ENCODE results near the gene ZNF74.
"Not testable (repeated sequence)": the region's sequence is repeated elsewhere in the genome, so short reads cannot be mapped to it uniquely, and the experiment has no call there.

Gene ZNF74

DNA sequence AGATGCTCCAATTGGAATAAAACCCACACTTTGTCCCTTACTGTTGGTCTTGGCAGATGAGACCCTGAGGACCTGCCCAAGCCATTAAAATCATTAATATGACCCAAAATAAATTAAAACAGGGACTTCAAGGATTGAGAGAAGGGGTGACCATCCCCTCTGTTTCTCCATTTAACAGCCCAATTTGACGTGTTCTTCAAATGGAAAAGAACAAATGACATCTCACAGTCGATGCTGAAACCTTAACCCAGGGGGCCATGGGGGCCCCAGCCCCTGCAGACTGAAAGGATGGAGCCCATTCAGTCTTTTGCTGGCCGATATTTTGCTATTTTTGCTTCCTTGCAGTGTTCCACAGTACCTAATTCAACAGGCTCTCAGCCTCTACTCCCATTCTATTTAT lies 20.5 kb downstream of the ZNF74 start:
- Histone ChIP-seq H3K4me1 (ENCODE audit: control insufficient read depth in 1 of 2, insufficient read depth in 1 of 2, low read depth in 1 of 2, low read length in 1 of 2) (peaks cover 6 to 7% of the 10 kb centered on the region in 2 experiments), H3K27me3 (peaks cover 4% of the 10 kb centered on the region)
- TF ChIP-seq, protein P1, sequence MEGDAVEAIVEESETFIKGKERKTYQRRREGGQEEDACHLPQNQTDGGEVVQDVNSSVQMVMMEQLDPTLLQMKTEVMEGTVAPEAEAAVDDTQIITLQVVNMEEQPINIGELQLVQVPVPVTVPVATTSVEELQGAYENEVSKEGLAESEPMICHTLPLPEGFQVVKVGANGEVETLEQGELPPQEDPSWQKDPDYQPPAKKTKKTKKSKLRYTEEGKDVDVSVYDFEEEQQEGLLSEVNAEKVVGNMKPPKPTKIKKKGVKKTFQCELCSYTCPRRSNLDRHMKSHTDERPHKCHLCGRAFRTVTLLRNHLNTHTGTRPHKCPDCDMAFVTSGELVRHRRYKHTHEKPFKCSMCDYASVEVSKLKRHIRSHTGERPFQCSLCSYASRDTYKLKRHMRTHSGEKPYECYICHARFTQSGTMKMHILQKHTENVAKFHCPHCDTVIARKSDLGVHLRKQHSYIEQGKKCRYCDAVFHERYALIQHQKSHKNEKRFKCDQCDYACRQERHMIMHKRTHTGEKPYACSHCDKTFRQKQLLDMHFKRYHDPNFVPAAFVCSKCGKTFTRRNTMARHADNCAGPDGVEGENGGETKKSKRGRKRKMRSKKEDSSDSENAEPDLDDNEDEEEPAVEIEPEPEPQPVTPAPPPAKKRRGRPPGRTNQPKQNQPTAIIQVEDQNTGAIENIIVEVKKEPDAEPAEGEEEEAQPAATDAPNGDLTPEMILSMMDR (IDR thresholded peaks at IDR 0.05), result no peak

DNA sequence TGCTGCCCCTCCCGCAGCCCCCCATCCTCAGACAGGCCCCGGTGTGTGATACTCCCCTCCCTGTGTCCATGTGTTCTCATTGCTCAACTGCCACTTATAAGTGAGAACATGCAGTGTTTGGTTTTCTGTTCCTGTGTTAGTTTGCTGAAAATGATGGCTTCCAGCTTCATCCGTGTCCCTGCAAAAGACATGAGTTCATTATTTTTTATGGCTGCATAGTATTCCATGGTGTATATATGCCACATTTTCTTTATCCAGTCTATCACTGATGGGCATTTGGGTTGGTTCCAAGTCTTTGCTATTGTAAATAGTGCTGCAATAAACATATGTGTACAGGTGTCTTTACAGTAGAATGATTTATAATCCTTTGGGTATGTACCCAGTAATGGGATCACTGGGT lies 21.3 kb downstream of the ZNF74 start:
- H3K4me1 ChIP-seq (ENCODE audit: control insufficient read depth in 1 of 2, insufficient read depth in 1 of 2, low read depth in 1 of 2, low read length in 1 of 2); H3K4me3 ChIP-seq (ENCODE audit: low read depth in 1 of 2, low read length in 1 of 2); H3K27me3 ChIP-seq; H3K9me3 ChIP-seq; H3K27ac ChIP-seq; H3K36me3 ChIP-seq: not testable (repeated sequence)

More for the DNA sequence above, 20.5 kb downstream of the ZNF74 start:
- Histone ChIP-seq H3K36me3 (no peaks in the 10 kb centered on the region), H3K9me3 (no peaks in the 10 kb centered on the region), H3K27ac (no peak overlapping the region), H3K4me3 (ENCODE audit: low read depth in 1 of 2, low read length in 1 of 2) (no peak overlapping the region)

DNA sequence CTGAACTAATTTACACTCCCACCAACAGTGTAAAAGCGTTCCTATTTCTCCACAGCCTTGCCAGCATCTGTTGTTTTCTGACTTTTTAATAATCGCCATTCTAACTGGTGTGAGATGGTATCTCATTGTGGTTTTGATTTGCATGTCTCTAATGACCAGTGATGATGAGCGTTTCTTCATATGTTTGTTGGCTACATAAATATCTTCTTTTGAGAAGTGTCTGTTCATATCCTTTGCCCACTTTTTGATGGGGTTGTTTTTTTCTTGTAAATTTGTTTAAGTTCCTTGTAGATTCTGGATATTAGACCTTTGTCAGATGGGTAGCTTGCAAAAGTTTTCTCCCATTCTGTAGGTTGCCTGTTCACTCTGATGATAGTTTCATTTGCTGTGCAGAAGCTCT lies 21.7 kb downstream of the ZNF74 start:
- H3K27me3 ChIP-seq, result peaks cover 11% of the 10 kb centered on the region
- not testable (repeated sequence) for H3K9me3 ChIP-seq; H3K27ac ChIP-seq; H3K4me3 ChIP-seq (ENCODE audit: low read depth in 1 of 2, low read length in 1 of 2); H3K36me3 ChIP-seq; H3K4me1 ChIP-seq (ENCODE audit: control insufficient read depth in 1 of 2, insufficient read depth in 1 of 2, low read depth in 1 of 2, low read length in 1 of 2)

DNA sequence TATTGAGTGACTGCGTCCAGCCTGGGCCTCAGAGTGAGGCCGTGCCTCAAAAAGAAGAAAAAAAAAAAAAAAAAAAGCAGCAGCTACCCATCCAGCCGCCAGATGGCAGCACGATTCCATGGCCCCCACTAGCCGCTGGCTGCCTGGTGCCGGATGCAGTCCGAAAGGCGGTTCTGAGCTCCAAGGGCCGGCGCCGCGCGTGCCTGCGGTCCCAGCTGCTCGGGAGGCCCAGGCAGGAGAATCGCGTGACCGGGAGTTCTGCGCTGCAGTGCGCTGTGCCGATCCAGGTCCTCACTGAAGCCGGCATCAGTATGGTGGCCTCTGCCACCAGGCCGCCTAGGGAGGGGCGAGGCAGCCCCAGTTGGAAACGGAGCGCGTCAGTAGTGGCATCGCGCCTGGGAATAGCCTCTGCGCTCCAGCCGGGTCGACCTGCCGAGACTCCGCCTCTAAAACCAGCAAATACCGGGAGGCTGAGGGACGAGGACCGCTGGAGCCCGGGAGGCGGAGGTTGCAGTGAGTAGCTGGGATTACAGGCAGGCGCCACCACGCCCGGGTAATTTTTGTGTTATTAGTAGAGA lies 24.3 kb downstream of the ZNF74 start:
- no peaks in the 10 kb centered on the region for H3K9me3 ChIP-seq
- H3K27ac ChIP-seq, result no peak overlapping the region
- H3K4me1 ChIP-seq (ENCODE audit: control insufficient read depth in 1 of 2, insufficient read depth in 1 of 2, low read depth in 1 of 2, low read length in 1 of 2), result peaks cover 6 to 7% of the 10 kb centered on the region in 2 experiments
- TF ChIP-seq, protein P1 (IDR thresholded peaks at IDR 0.05), result peak; percentile 68
- H3K4me3 ChIP-seq (ENCODE audit: low read depth in 1 of 2, low read length in 1 of 2), result peak overlapping the region; percentile 34 to 52
- no peaks in the 10 kb centered on the region for H3K36me3 ChIP-seq
- peaks cover 34% of the 10 kb centered on the region for H3K27me3 ChIP-seq

DNA sequence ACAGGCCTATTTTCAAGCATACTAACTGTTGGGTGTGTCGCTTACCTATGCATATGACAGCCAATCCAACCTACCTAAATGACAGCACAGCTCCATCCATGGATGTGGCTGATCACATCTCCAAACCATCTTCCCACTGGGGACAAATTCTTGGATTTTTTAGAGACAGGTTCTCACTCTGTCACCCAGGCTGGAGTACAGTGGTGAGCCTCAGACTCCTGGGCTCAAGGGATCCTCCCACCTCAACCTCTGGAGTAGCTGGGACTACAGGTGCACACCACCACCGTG lies 25.7 kb downstream of the ZNF74 start:
- Histone ChIP-seq H3K36me3 (no peaks in the 10 kb centered on the region), H3K9me3 (no peaks in the 10 kb centered on the region), H3K27ac (no peak overlapping the region), H3K4me1 (ENCODE audit: control insufficient read depth in 1 of 2, insufficient read depth in 1 of 2, low read depth in 1 of 2, low read length in 1 of 2) (peaks cover 6 to 7% of the 10 kb centered on the region in 2 experiments), H3K27me3 (peaks cover 47% of the 10 kb centered on the region), H3K4me3 (ENCODE audit: low read depth in 1 of 2, low read length in 1 of 2) (no peak overlapping the region)
- TF ChIP-seq, protein P1 (IDR thresholded peaks at IDR 0.05), result no peak

DNA sequence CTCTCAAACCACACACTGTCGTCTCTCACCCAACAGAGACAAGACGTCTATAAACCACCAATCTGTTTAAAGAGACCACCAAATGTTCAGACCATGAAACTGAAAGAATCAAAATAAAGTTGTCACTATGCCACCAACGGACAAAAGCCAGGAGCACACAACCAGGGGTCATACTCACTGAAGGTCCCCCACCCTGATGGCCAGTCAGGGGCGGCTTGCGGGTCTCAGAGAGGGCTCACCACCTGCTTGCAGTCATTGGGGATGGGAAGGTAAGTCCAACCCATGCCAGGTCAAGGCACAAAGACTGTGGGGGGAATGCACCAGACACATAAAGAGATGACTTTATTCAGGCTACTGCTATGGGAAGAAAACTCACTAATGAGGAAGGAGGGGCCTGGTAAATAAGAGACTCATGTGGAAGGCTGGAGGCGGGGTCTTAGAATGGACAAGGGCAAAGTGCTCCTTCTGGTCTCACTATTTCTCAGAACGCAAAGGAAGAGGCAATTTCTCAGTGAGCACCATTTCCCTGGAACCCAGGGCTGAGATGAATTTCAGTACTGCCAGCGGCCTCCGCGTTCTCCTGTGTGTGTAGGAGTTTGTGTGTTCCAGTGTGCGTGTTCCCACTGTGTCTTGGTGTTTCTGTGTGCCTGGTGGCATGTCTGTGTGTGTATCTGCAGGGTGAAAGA lies 26.3 kb downstream of the ZNF74 start:
- Histone ChIP-seq H3K4me1 (ENCODE audit: control insufficient read depth in 1 of 2, insufficient read depth in 1 of 2, low read depth in 1 of 2, low read length in 1 of 2) (peaks cover 6 to 7% of the 10 kb centered on the region in 2 experiments), H3K27ac (no peak overlapping the region), H3K9me3 (no peaks in the 10 kb centered on the region), H3K27me3 (peaks cover 54% of the 10 kb centered on the region), H3K4me3 (ENCODE audit: low read depth in 1 of 2, low read length in 1 of 2) (no peak overlapping the region), H3K36me3 (no peaks in the 10 kb centered on the region)
- TF ChIP-seq, protein P1 (IDR thresholded peaks at IDR 0.05), result no peak
